GM12878 (cell line): ENCODE results near the gene HORMAD2. TPM values are rescaled to one million over a fixed set of nuclear protein-coding genes. Genes with fewer than 3 reads are reported as not detected.

Experiments used
- ATF7 ChIP-seq: fragments of 450-650 bp; IDR thresholded peaks from 2 replicates; pipeline ENCODE4 v1.6.1; 2016; ENCODE audit warnings: low read depth, mild to moderate bottlenecking
- DPF2 ChIP-seq: fragments of 450-650 bp; IDR thresholded peaks from 2 replicates; pipeline ENCODE4 v1.6.1; 2017; ENCODE audit warnings: mild to moderate bottlenecking
- E2F4 ChIP-seq: IDR thresholded peaks from 2 replicates; pipeline ENCODE4 v1.6.1; 2012; ENCODE audit warnings: low read depth, low read length, improper control_type of control experiment
- RB1 ChIP-seq: fragments of 450-650 bp; formaldehyde crosslinking; IDR thresholded peaks from 2 replicates; pipeline ENCODE4 v1.6.1; 2017; ENCODE audit warnings: mild to moderate bottlenecking, borderline replicate concordance
- RUNX3 ChIP-seq: IDR thresholded peaks from 2 replicates; pipeline ENCODE4 v1.6.1; 2012; ENCODE audit warnings: low read length, inconsistent platforms
- SIX5 ChIP-seq: IDR thresholded peaks from 2 replicates; pipeline ENCODE4 v1.6.1; 2011; ENCODE audit warnings: mild to moderate bottlenecking, low read depth, low read length, moderate library complexity; ENCODE audit not compliant: severe bottlenecking
- SREBF2 ChIP-seq: IDR thresholded peaks from 2 replicates; pipeline ENCODE4 v1.6.1; 2012; ENCODE audit warnings: mild to moderate bottlenecking, low read length
- TCF7 ChIP-seq: IDR thresholded peaks from 2 replicates; pipeline ENCODE4 v1.6.1; 2014; ENCODE audit warnings: antibody characterized with exemption, borderline replicate concordance
- ZBTB4 ChIP-seq: fragments of 450-650 bp; formaldehyde crosslinking; IDR thresholded peaks from 2 replicates; pipeline ENCODE4 v1.4.0; 2022; ENCODE audit warnings: mild to moderate bottlenecking, moderate library complexity
- polyA plus RNA-seq, 11 experiments: library from polyadenylated mRNA; depleted of rRNA in 4 of 11; unstranded in 6 of 11; stranded (reverse) in 5 of 11; fragments of >200 nt; fragmentation: Nextera tagmentation in 4 of 11; fragmentation: Illumina TruSeq in 1 of 11; extraction: Ambion mirVana in 4 of 11; extraction: Trizol in 1 of 11; gene quantifications; 1 replicate in 1 of 11; 2 replicates in 10 of 11; pipeline versions ENCODE4 v1.2.1 to v1.2.3, GENCODE V29; 2011 to 2016; ENCODE audit warnings: inconsistent platforms in 2 of 11, missing spikeins in 2 of 11, low read depth in 1 of 11
- total RNA-seq, 4 experiments: library from RNA; depleted of rRNA in 3 of 4; stranded (reverse); fragments of >200 nt in 3 of 4; fragmentation: Illumina TruSeq in 1 of 4; extraction: Trizol in 1 of 4; gene quantifications; 2 replicates each; pipeline versions ENCODE4 v1.2.1 to v1.2.3, GENCODE V29; 2013 to 2021

The HORMAD2 gene
- total and polyA plus RNA-seq, 10 of the 15 experiments (the other 5 are each of a cell fraction or from before 2014, with no cell fraction given), result 0.07 to 0.13 TPM; not detected in 8

- TF ChIP-seq ZBTB4 (CRISPR knock-in tag) (no peak), ATF7 (no peak), SIX5 (no peak), RUNX3 (peak; percentile 35), E2F4 (no peak), SREBF2 (no peak), RB1 (no peak), TCF7 (0 out of 2 replicates have a peak, but pooled peaks have one; percentile 1), DPF2 (no peak)
Measured at GRCh38 chr22:30078320-30079311, 1.6 kb upstream of the HORMAD2 start (continued).
